ENCODE measurements around the gene STAT3. TPM values are rescaled to one million over a fixed set of nuclear protein-coding genes. Genes with fewer than 3 reads are reported as not detected.

STAT3 gene
- total and polyA plus RNA-seq, 9 of the 15 experiments (the other 6 are each of a cell fraction or from before 2014, with no cell fraction given): 90.0 to 179 (median 114) TPM

DNA sequence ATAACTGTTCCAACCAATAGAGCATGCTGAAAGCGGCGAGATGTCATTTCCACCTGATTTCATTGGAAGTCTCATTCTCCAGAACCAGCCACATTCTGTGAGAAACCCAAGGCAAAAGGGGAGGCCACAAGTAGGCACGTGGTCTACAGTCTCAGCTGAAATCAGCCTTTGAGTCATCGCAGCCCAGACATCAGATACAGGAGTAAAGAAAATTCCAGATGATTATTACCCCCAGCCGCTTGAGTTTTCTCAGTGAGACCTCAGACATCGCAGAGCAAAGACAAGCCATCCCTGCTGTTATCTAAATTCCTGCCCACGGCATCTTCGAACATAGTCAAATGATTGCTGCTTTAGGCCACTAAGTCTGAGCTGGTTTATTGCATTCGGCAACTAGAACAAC, 23.1 kb downstream of the STAT3 start (continued):
- TF ChIP-seq, protein P1, sequence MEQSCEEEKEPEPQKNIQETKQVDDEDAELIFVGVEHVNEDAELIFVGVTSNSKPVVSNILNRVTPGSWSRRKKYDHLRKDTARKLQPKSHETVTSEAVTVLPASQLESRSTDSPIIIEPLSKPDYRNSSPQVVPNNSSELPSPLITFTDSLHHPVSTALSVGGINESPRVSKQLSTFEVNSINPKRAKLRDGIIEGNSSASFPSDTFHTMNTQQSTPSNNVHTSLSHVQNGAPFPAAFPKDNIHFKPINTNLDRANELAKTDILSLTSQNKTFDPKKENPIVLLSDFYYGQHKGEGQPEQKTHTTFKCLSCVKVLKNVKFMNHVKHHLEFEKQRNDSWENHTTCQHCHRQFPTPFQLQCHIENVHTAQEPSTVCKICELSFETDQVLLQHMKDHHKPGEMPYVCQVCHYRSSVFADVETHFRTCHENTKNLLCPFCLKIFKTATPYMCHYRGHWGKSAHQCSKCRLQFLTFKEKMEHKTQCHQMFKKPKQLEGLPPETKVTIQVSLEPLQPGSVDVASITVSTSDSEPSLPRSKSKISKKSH (CRISPR knock-in tag; IDR thresholded peaks at IDR 0.05): no peak
- TF ChIP-seq ZBED1 (IDR thresholded peaks at IDR 0.05): no peak
- TF ChIP-seq ZNF830 (CRISPR knock-in tag; IDR thresholded peaks at IDR 0.05): no peak
- TF ChIP-seq, protein P2, sequence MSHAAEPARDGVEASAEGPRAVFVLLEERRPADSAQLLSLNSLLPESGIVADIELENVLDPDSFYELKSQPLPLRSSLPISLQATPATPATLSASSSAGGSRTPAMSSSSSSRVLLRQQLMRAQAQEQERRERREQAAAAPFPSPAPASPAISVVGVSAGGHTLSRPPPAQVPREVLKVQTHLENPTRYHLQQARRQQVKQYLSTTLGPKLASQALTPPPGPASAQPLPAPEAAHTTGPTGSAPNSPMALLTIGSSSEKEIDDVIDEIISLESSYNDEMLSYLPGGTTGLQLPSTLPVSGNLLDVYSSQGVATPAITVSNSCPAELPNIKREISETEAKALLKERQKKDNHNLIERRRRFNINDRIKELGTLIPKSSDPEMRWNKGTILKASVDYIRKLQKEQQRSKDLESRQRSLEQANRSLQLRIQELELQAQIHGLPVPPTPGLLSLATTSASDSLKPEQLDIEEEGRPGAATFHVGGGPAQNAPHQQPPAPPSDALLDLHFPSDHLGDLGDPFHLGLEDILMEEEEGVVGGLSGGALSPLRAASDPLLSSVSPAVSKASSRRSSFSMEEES (CRISPR knock-in tag; IDR thresholded peaks at IDR 0.05): no peak
- TF ChIP-seq LCOR (CRISPR knock-in tag; IDR thresholded peaks at IDR 0.05): no peak
- peak; percentile 68; the same call in 1 of the 2 replicates for TF ChIP-seq JUND (IDR thresholded peaks at IDR 0.05; ENCODE audit: borderline replicate concordance, low read depth, low read length)
- TF ChIP-seq JUND (tag; IDR thresholded peaks at IDR 0.05; ENCODE audit: borderline replicate concordance, low read depth, low read length): peak; percentile 53; the same call in 1 of the 3 replicates
- TF ChIP-seq ELF2 (CRISPR knock-in tag; IDR thresholded peaks at IDR 0.05): no peak
- TF ChIP-seq, protein P3, sequence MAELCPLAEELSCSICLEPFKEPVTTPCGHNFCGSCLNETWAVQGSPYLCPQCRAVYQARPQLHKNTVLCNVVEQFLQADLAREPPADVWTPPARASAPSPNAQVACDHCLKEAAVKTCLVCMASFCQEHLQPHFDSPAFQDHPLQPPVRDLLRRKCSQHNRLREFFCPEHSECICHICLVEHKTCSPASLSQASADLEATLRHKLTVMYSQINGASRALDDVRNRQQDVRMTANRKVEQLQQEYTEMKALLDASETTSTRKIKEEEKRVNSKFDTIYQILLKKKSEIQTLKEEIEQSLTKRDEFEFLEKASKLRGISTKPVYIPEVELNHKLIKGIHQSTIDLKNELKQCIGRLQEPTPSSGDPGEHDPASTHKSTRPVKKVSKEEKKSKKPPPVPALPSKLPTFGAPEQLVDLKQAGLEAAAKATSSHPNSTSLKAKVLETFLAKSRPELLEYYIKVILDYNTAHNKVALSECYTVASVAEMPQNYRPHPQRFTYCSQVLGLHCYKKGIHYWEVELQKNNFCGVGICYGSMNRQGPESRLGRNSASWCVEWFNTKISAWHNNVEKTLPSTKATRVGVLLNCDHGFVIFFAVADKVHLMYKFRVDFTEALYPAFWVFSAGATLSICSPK (IDR thresholded peaks at IDR 0.05; ENCODE audit: borderline replicate concordance): no peak
- TF ChIP-seq CHD1 (IDR thresholded peaks at IDR 0.05; ENCODE audit: low read length): no peak
- no peak for TF ChIP-seq MTA2 (IDR thresholded peaks at IDR 0.05; ENCODE audit: low read depth)
- TF ChIP-seq TBL1XR1 (IDR thresholded peaks at IDR 0.05; ENCODE audit: low read length in 2 of 2): peak in 1 of 2 experiments; percentile 20; a peak in 1 of 4 replicates
- no peak for TF ChIP-seq KLF10 (CRISPR knock-in tag; IDR thresholded peaks at IDR 0.05)
- peak; percentile 42; the same call in 1 of the 2 replicates for TF ChIP-seq BHLHE40 (IDR thresholded peaks at IDR 0.05; ENCODE audit: low read length)
- no peak for TF ChIP-seq ZNF146 (CRISPR knock-in tag; IDR thresholded peaks at IDR 0.05; ENCODE audit: unreplicated experiment)
- TF ChIP-seq, protein P4, sequence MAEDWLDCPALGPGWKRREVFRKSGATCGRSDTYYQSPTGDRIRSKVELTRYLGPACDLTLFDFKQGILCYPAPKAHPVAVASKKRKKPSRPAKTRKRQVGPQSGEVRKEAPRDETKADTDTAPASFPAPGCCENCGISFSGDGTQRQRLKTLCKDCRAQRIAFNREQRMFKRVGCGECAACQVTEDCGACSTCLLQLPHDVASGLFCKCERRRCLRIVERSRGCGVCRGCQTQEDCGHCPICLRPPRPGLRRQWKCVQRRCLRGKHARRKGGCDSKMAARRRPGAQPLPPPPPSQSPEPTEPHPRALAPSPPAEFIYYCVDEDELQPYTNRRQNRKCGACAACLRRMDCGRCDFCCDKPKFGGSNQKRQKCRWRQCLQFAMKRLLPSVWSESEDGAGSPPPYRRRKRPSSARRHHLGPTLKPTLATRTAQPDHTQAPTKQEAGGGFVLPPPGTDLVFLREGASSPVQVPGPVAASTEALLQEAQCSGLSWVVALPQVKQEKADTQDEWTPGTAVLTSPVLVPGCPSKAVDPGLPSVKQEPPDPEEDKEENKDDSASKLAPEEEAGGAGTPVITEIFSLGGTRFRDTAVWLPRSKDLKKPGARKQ (CRISPR knock-in tag; IDR thresholded peaks at IDR 0.05): no peak
- no peak for TF ChIP-seq ZKSCAN1 (IDR thresholded peaks at IDR 0.05; ENCODE audit: low read depth, low read length)
- TF ChIP-seq, protein P5, sequence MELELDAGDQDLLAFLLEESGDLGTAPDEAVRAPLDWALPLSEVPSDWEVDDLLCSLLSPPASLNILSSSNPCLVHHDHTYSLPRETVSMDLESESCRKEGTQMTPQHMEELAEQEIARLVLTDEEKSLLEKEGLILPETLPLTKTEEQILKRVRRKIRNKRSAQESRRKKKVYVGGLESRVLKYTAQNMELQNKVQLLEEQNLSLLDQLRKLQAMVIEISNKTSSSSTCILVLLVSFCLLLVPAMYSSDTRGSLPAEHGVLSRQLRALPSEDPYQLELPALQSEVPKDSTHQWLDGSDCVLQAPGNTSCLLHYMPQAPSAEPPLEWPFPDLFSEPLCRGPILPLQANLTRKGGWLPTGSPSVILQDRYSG (tag; conservative IDR thresholded peaks at IDR 0.05; ENCODE audit: low read depth): no peak
- TF ChIP-seq NFIC (IDR thresholded peaks at IDR 0.05): no peak
